GM21360 (cell line): ENCODE results near the gene SLC41A3.

Experiments
- ATAC-seq: cut with Tn5 transposase; IDR thresholded peaks from one replicate; pipeline ENCODE4 v1.9.1; 2021; ENCODE audit warnings: mild to moderate bottlenecking, moderate library complexity; ENCODE audit not compliant: unreplicated experiment

SLC41A3 gene

GRCh38 chr3:126083913-126084767 is at the start of gene SLC41A3:
SLC41A3 (minus strand) TSS chr3:126084124; CDS start chr3:126068219, 15,905 bp downstream.
- peak; percentile 90 for ATAC-seq

- ATAC-seq = no peak
Observed at GRCh38 chr3:126133606-126134005, 49.7 kb upstream of the SLC41A3 start.

- no peak for ATAC-seq
Observed at GRCh38 chr3:126132751-126133511, 49.0 kb upstream of the SLC41A3 start.

- no peak for ATAC-seq
Observed at GRCh38 chr3:126131881-126132750, 48.2 kb upstream of the SLC41A3 start.

GRCh38 chr3:126130981-126131745 is 47.2 kb upstream of the SLC41A3 start:
- no peak for ATAC-seq

GRCh38 chr3:126130081-126130855 is 46.3 kb upstream of the SLC41A3 start:
- no peak for ATAC-seq

- no peak for ATAC-seq
Observed at GRCh38 chr3:126129398-126129891, 45.5 kb upstream of the SLC41A3 start.

- ATAC-seq = no peak
Observed at GRCh38 chr3:126128504-126129397, 44.8 kb upstream of the SLC41A3 start.

GRCh38 chr3:126127904-126128303 is 44.0 kb upstream of the SLC41A3 start:
- ATAC-seq = no peak

- no peak for ATAC-seq
Observed at GRCh38 chr3:126127452-126127851, 43.5 kb upstream of the SLC41A3 start.

GRCh38 chr3:126126811-126127431 is 43.0 kb upstream of the SLC41A3 start:
- ATAC-seq = no peak

GRCh38 chr3:126126286-126126685 is 42.4 kb upstream of the SLC41A3 start:
- no peak for ATAC-seq

GRCh38 chr3:126125781-126126251 is 41.9 kb upstream of the SLC41A3 start:
- no peak for ATAC-seq

- ATAC-seq = no peak
Observed at GRCh38 chr3:126125341-126125740, 41.4 kb upstream of the SLC41A3 start.

- no peak for ATAC-seq
Observed at GRCh38 chr3:126124896-126125295, 41.0 kb upstream of the SLC41A3 start.

- no peak for ATAC-seq
Observed at GRCh38 chr3:126124148-126124868, 40.4 kb upstream of the SLC41A3 start.

GRCh38 chr3:126121632-126122031 is 37.7 kb upstream of the SLC41A3 start:
- no peak for ATAC-seq
